ENCODE measurements around the gene DEUP1. TPM values are rescaled to one million over a fixed set of nuclear protein-coding genes. Genes with fewer than 3 reads are reported as not detected.

Gene DEUP1
- total RNA-seq, 1 experiment from 2014 or later = 0.44 TPM

GRCh38 chr11:93478841-93479240 is 148.3 kb downstream of the DEUP1 start:
- Mint-ChIP-seq H3K27ac (peak overlapping the region; percentile 98; the same call in 1 of the 2 replicates), H3K27me3 (ENCODE audit: low read depth) (no peaks in the 10 kb centered on the region), H3K9me3 (peaks cover 17% of the 10 kb centered on the region), H3K4me3 (no peak overlapping the region), H3K36me3 (peaks cover 21% of the 10 kb centered on the region), H3K4me1 (peaks cover 53% of the 10 kb centered on the region)
- DNase-seq (ENCODE audit: low spot score) = no peak
- TF ChIP-seq FOXP1 (CRISPR knock-in tag; IDR thresholded peaks at IDR 0.05; ENCODE audit: borderline replicate concordance) (no peak), CREB1 (CRISPR knock-in tag; IDR thresholded peaks at IDR 0.05) (no peak), NFYB (CRISPR knock-in tag; conservative IDR thresholded peaks at IDR 0.05; ENCODE audit: low read depth) (no peak), TEAD4 (CRISPR knock-in tag; IDR thresholded peaks at IDR 0.05) (no peak), NR2C2 (CRISPR knock-in tag; IDR thresholded peaks at IDR 0.05) (no peak), MLX (CRISPR knock-in tag; IDR thresholded peaks at IDR 0.05) (no peak), ZNF281 (CRISPR knock-in tag; IDR thresholded peaks at IDR 0.05) (no peak), USF1 (CRISPR knock-in tag; IDR thresholded peaks at IDR 0.05) (no peak), ZNF425 (CRISPR knock-in tag; conservative IDR thresholded peaks at IDR 0.05) (no peak), CBFB (CRISPR knock-in tag; IDR thresholded peaks at IDR 0.05; ENCODE audit: low read depth) (no peak), JUN (CRISPR knock-in tag; IDR thresholded peaks at IDR 0.05) (no peak), ZBTB21 (CRISPR knock-in tag; IDR thresholded peaks at IDR 0.05; ENCODE audit: borderline replicate concordance) (no peak), ESRRA (CRISPR knock-in tag; IDR thresholded peaks at IDR 0.05; ENCODE audit: borderline replicate concordance) (no peak), NFE2L1 (CRISPR knock-in tag; IDR thresholded peaks at IDR 0.05) (no peak), ZNF219 (CRISPR knock-in tag; IDR thresholded peaks at IDR 0.05; ENCODE audit: borderline replicate concordance) (no peak), E2F4 (CRISPR knock-in tag; IDR thresholded peaks at IDR 0.05; ENCODE audit: borderline replicate concordance, low read depth) (no peak), SP1 (CRISPR knock-in tag; conservative IDR thresholded peaks at IDR 0.05) (no peak), GRHL2 (CRISPR knock-in tag; IDR thresholded peaks at IDR 0.05; ENCODE audit: insufficient replicate concordance, severe bottlenecking) (no peak), ZNF512 (CRISPR knock-in tag; IDR thresholded peaks at IDR 0.05; ENCODE audit: borderline replicate concordance) (no peak)
- CTCF ChIA-PET = interaction anchor here (2.2 kb wide), 1 partner anchor 64 kb away, joined by 8 read pairs; no protein-coding TSS in a partner anchor
- no peak for ATAC-seq
- POLR2A ChIA-PET = interaction anchor here (1.3 kb wide), 1 partner anchor 34 kb away, joined by 3 read pairs; no protein-coding TSS in a partner anchor
